Transverse colon (tissue), 4 donors: Measurements from ENCODE around the gene JARID2. TPM values are rescaled to one million over a fixed set of nuclear protein-coding genes. Genes with fewer than 3 reads are reported as not detected.

Experiments used
- DNase-seq: peaks from one replicate; pipeline ENCODE4 v3.0.0-alpha.2; 2019
- H3K27ac ChIP-seq, 4 donors: fragments of 200-600 bp; sonication (generic); 2 replicates each; pipeline ENCODE4 v1.5.1; 2016 to 2018; ENCODE audit warnings: inconsistent platforms in 4 of 4
- H3K27me3 ChIP-seq: fragments of 200-600 bp; sonication (generic); 2 replicates; pipeline ENCODE4 v1.5.1; 2017; ENCODE audit warnings: inconsistent platforms
- H3K36me3 ChIP-seq, 4 donors: fragments of 200-600 bp; sonication (generic); 2 replicates each; pipeline ENCODE4 v1.5.1; 2017 to 2019; ENCODE audit warnings: inconsistent platforms in 4 of 4
- H3K4me1 ChIP-seq, 4 donors: fragments of 200-600 bp; sonication (generic); 2 replicates each; pipeline ENCODE4 v1.5.1; 2017 to 2020; ENCODE audit warnings: inconsistent platforms in 4 of 4
- H3K4me3 ChIP-seq, 4 donors: fragments of 200-600 bp; sonication (generic); 1 replicate in 1 of 4; 2 replicates in 3 of 4; pipeline versions ENCODE4 v1.5.1 to v1.6.1; 2017 to 2019; ENCODE audit warnings: inconsistent platforms in 4 of 4
- H3K9me3 ChIP-seq, 2 donors: fragments of 200-600 bp; sonication (generic); 2 replicates each; pipeline ENCODE4 v1.5.1; 2017 to 2019; ENCODE audit warnings: inconsistent platforms in 2 of 2
- EP300 ChIP-seq: sonication (generic); formaldehyde crosslinking; IDR thresholded peaks from one replicate; pipeline ENCODE4 v1.6.1; 2017; ENCODE audit warnings: antibody characterized with exemption, low read depth
- POLR2A ChIP-seq: fragments of 450-650 bp; IDR thresholded peaks from one replicate; pipeline ENCODE4 v1.6.1; 2016; ENCODE audit warnings: antibody characterized with exemption, mild to moderate bottlenecking, moderate library complexity
- POLR2AphosphoS5 ChIP-seq, 3 donors: sonication (generic); formaldehyde crosslinking; IDR thresholded peaks; one replicate each; pipeline ENCODE4 v1.6.1; 2016; ENCODE audit warnings: antibody characterized with exemption in 3 of 3
- WGBS, 2 donors: methylation state at CpG; one replicate each; pipeline ENCODE4 v1.1.5; 2018; ENCODE audit warnings: low coverage in 1 of 2; 5-methylcytosine and 5-hydroxymethylcytosine counted together
- in situ Hi-C, 4 donors: fragments of 200-750 bp; cut with MboI; loops; one replicate each; pipeline versions ENCODE4 v1.15.0 to v1.15.1; 2017; ENCODE audit warnings: low sequenced_read_pairs in 3 of 4, low pct_ligation_motif_present in 1 of 4, low pct_unique_long_range_greater_than_20kb in 1 of 4
- intact Hi-C: fragments of 100-400 bp; cut with DNase I; formaldehyde crosslinking; loops from one replicate; pipeline ENCODE4 v1.15.1; 2023; ENCODE audit warnings: low total_unique reads
- total RNA-seq, 4 donors: library from RNA; depleted of rRNA; stranded (reverse); fragments of >200 nt; gene quantifications; one replicate each; pipeline ENCODE4 v1.1.0, GENCODE V29; 2016
- TF ChIP-seq, protein P1 (sequence below), 5 experiments: fragments of 200-600 bp in 3 of 5; fragments of 450-650 bp in 2 of 5; sonication (generic) in 3 of 5; IDR thresholded peaks; 1 replicate in 2 of 5; 2 replicates in 3 of 5; pipeline ENCODE4 v1.5.1; 2016 to 2017; ENCODE audit warnings: antibody characterized with exemption in 5 of 5, inconsistent platforms in 3 of 5, mild to moderate bottlenecking in 2 of 5, moderate library complexity in 1 of 5

Gene JARID2
- total RNA-seq, 4 donors from 2014 or later: 9.4 to 18.7 (median 10.9) TPM

DNA sequence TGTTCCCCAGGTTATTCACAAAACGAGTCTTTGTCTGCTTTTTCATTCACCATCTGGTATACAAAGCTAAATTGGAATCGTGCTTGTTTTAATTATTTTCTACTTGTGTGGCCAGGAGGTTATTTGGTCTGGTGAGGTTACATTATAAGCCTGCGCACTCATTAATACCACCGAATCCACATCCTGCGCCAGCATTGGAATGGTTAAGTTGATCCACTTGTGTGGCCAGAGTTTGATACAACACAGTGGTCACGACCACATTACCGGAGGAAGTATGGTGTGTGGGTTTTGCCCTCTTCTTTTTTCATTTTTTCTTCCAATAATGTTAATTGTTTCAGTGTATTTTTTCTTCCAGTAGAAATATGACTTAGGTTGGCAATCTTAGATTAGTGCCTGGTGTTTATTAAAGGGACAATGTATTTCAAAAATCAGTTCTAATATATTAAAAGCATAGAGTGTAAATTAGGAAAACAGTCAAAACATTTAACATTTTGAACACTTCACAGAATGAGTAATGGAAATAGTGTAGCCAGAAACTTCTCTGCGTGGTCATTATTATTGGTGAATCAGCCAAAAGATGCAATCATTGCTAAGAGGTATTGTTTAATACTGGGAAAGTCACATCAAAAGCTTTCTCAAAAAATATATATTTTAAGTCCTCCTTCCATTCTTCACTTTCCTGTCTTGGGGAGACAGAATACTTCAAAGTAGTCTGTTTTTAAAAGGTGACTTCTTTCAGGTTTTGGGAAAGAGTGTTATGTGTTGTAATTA lies 84.5 kb downstream of the JARID2 start:
- Histone ChIP-seq H3K27ac (no peak overlapping the region), H3K4me1 (peaks cover 6 to 52% (median 17%) of the 10 kb centered on the region in 4 donors), H3K36me3 (no peaks in the 10 kb centered on the region), H3K4me3 (no peak overlapping the region), H3K9me3 (no peaks in the 10 kb centered on the region), H3K27me3 (no peaks in the 10 kb centered on the region)
- no peak for DNase-seq
- WGBS, 2 donors: 42 to 52% methylated on average over 6 to 8 of the region's 8 CpGs
- in situ Hi-C loops: no loop called here
- no peak for TF ChIP-seq POLR2A
- no peak for TF ChIP-seq POLR2AphosphoS5 (IDR thresholded peaks at IDR 0.05)
- TF ChIP-seq, protein P1, sequence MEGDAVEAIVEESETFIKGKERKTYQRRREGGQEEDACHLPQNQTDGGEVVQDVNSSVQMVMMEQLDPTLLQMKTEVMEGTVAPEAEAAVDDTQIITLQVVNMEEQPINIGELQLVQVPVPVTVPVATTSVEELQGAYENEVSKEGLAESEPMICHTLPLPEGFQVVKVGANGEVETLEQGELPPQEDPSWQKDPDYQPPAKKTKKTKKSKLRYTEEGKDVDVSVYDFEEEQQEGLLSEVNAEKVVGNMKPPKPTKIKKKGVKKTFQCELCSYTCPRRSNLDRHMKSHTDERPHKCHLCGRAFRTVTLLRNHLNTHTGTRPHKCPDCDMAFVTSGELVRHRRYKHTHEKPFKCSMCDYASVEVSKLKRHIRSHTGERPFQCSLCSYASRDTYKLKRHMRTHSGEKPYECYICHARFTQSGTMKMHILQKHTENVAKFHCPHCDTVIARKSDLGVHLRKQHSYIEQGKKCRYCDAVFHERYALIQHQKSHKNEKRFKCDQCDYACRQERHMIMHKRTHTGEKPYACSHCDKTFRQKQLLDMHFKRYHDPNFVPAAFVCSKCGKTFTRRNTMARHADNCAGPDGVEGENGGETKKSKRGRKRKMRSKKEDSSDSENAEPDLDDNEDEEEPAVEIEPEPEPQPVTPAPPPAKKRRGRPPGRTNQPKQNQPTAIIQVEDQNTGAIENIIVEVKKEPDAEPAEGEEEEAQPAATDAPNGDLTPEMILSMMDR (IDR thresholded peaks at IDR 0.05): no peak
- TF ChIP-seq EP300: no peak
- intact Hi-C loops: no loop called here

DNA sequence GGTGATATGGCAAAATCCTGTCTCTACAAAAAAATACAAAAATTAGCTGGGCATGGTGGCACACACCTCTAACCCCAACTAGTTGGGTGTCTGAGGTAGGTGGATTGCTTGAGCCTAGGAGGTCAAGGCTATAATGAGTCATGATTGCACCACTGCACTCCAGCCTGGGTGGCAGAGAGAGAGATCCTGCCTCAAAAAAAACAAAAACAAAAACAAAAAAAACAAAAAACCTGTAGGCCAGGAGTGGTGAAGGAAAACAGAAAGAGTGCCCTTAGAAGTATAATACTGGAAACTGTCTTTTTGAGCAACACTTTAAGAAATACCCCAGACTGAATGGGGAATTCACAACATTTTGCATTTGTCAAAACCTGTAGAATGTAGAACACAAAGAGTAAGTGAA lies 85.3 kb downstream of the JARID2 start:
- H3K4me3 ChIP-seq: no peak overlapping the region
- no peaks in the 10 kb centered on the region for H3K27me3 ChIP-seq
- in situ Hi-C loops (no loop called here), intact Hi-C loops (no loop called here)
- peaks cover 6 to 52% (median 17%) of the 10 kb centered on the region in 4 donors for H3K4me1 ChIP-seq
- no peaks in the 10 kb centered on the region for H3K9me3 ChIP-seq
- no peak overlapping the region for H3K27ac ChIP-seq
- DNase-seq: no peak
- no peaks in the 10 kb centered on the region for H3K36me3 ChIP-seq
- TF ChIP-seq, protein P1 (IDR thresholded peaks at IDR 0.05): no peak
- TF ChIP-seq POLR2AphosphoS5 (IDR thresholded peaks at IDR 0.05): no peak
- TF ChIP-seq EP300: no peak
- TF ChIP-seq POLR2A: no peak

DNA sequence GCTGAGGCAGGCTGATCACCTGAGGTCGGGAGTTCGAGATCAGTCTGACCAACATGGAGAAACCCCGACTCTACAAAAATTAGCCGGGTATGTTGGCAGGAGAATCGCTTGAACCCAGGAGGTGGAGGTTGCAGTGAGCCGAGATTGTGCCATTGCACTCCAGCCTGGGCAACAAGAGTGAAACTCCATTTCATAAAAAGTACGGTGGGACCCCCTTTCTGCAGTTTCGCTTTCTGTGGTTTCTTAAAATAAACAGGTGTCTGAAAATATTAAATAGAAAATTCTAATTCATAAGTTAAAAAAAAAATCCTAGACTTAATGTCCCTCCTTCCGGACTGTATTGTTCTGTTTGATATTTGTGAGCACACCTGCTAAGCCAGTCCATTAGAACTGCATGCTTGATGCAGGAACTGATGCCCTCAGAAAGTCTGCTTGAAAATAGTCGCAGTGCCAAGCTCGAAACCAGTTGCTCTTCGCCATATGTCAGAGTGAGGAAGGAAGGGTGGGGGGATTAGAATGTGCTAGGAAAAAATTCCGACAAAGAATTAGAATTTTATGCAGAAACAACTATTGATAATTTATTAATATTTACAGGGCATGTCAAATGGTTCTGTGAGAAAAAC lies 85.9 kb downstream of the JARID2 start:
- 86 to 95% methylated on average over 8 to 13 of the region's 13 CpGs for WGBS, 2 donors
- in situ Hi-C loops (no loop called here), intact Hi-C loops (no loop called here)
- Histone ChIP-seq H3K9me3 (no peaks in the 10 kb centered on the region), H3K27me3 (no peaks in the 10 kb centered on the region), H3K4me1 (peaks cover 3 to 49% (median 16%) of the 10 kb centered on the region in 4 donors), H3K27ac (no peak overlapping the region), H3K4me3 (no peak overlapping the region), H3K36me3 (no peaks in the 10 kb centered on the region)
- no peak for TF ChIP-seq POLR2A
- DNase-seq: no peak

DNA sequence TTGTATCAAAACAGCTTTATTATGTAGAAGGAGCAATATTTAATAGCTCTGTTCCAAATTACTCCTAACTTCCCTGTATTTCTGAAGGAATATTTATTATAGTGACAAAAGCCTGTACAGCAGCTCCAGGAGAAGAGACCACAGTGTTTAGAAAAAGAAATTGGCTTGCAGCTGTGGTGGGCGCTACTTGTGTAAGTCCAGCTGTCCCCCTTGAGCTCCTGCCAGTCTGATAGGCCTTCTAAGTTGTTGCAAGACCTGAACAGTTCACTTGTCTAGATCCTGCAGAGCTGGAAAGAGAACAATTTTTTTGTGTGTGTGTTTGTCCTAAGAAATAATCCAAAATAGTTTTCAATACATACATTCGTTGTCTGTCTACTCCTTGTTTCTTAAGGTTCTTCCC lies 86.6 kb downstream of the JARID2 start:
- H3K9me3 ChIP-seq: no peaks in the 10 kb centered on the region
- no peaks in the 10 kb centered on the region for H3K36me3 ChIP-seq
- H3K27me3 ChIP-seq: no peaks in the 10 kb centered on the region
- no peak for DNase-seq
- peaks cover 0 to 46% (median 9%) of the 10 kb centered on the region in 4 donors for H3K4me1 ChIP-seq
- TF ChIP-seq, protein P1 (IDR thresholded peaks at IDR 0.05): no peak
- TF ChIP-seq POLR2AphosphoS5 (IDR thresholded peaks at IDR 0.05) (no peak), POLR2A (no peak), EP300 (no peak)
- H3K27ac ChIP-seq: no peak overlapping the region
- in situ Hi-C loops: no loop called here
- intact Hi-C loops: no loop called here
- 75 to 88% methylated on average over 2 of the region's 2 CpGs for WGBS, 2 donors
- H3K4me3 ChIP-seq: no peak overlapping the region
